ENCODE data around the gene ALKAL2.

The ALKAL2 gene

DNA sequence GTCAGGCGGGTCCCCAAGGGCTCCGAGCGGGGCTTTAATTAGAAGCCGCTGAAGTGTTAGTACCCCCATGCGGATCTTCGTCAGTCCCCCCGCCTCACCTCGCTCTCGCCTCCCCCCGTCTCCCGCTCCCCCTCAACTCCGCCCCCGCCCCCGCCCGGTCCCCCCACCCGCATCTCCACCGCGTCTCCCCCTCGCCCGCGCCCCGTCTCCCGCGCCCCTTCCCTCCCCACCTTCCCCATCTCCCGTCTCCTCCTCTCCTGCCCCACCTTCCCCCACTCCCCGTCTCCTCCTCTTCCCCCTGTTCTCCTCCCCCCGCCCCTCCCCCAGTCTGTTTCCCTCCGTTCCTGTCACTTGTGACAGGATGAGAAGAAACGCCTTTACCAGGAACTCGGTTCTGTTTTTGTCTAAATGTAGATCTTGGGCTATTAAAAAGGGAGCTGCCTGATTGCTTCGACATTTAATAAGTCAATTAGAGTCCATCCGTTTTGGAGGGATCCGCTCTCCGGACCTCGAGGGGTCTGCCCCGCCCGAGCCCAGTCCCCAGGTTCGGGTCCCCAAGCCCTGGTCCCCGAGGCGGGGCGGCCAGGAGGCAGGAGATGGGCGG, 969 bp upstream of the ALKAL2 start:
- Histone ChIP-seq H3K27ac (ENCODE audit: low read length) (no peak overlapping the region), H3K9me3 (ENCODE audit: control insufficient read depth, low read depth, low read length) (no peaks in the 10 kb centered on the region), H3K27me3 (ENCODE audit: control insufficient read depth, insufficient read depth, low read length) (peaks cover 59% of the 10 kb centered on the region), H3K4me1 (ENCODE audit: control insufficient read depth, low read depth, low read length) (peaks cover 32% of the 10 kb centered on the region), H3K9ac (ENCODE audit: low read length) (no peak overlapping the region), H3K36me3 (ENCODE audit: control insufficient read depth, low read depth, low read length) (no peaks in the 10 kb centered on the region), H3K4me3 (ENCODE audit: low read length) (peak overlapping the region; percentile 68)

DNA sequence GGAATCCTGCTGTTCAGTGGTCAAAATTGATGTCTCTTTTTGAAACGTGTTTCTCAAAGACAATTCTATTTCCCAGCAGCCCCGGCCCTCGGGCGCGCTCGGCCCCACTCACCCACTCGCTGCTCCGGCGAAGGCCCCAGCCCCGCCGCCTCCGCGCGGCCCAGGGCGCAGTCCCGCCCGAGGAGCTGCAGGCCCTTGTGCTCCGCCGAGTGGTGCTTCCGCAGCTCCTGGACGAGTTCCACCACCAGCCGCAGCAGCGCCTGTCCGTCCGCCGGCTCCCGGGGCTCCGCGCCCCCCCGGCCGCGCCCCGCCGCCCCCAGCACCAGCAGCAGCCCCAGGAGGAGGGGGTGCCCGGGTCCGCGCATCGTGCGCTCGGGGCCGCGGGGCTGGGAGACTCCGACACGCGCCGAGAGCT, 413 bp downstream of the ALKAL2 start:
- peaks cover 59% of the 10 kb centered on the region for H3K27me3 ChIP-seq (ENCODE audit: control insufficient read depth, insufficient read depth, low read length)

DNA sequence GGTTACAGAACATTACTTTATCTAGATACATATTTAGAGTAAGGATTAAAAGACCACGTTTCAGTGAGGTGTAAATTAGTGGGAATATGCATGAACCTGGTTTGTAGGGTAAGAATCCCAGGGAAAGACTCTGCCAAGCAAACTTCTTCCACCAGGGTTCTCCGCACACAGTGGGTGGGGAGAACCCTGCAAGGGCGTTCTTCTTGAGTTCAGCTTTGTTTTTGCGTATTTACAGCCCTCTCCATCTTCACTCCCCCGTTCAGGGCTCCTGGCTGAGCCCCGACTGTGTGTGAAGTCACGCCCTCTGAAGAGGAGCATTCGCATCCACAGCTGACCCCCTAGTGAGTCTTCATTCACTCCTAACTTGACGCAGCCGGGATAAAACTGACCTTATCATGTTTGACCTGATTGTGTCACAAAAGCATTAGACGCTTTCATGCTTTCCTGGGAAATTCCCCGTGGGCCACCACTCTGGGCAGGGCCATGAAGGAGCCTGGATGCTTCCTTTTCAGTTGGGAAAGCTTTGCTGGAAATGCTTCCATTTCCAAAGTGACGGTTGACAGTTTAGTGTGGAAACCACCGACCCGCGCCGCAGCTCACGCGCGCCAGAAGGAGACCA, 1.0 kb downstream of the ALKAL2 start:
- no peaks in the 10 kb centered on the region for H3K9me3 ChIP-seq (ENCODE audit: control insufficient read depth, low read depth, low read length)
- peaks cover 59% of the 10 kb centered on the region for H3K27me3 ChIP-seq (ENCODE audit: control insufficient read depth, insufficient read depth, low read length)
- peak overlapping the region; percentile 41 for H3K4me3 ChIP-seq (ENCODE audit: low read length)
- peaks cover 11% of the 10 kb centered on the region for H3K36me3 ChIP-seq (ENCODE audit: control insufficient read depth, low read depth, low read length)
- H3K9ac ChIP-seq (ENCODE audit: low read length) = no peak overlapping the region
- H3K27ac ChIP-seq (ENCODE audit: low read length) = no peak overlapping the region
- H3K4me1 ChIP-seq (ENCODE audit: control insufficient read depth, low read depth, low read length) = peaks cover 40% of the 10 kb centered on the region

More for the DNA sequence above, 413 bp downstream of the ALKAL2 start:
- Histone ChIP-seq H3K4me1 (ENCODE audit: control insufficient read depth, low read depth, low read length) (peaks cover 40% of the 10 kb centered on the region), H3K9me3 (ENCODE audit: control insufficient read depth, low read depth, low read length) (no peaks in the 10 kb centered on the region), H3K9ac (ENCODE audit: low read length) (no peak overlapping the region), H3K36me3 (ENCODE audit: control insufficient read depth, low read depth, low read length) (peaks cover 5% of the 10 kb centered on the region), H3K4me3 (ENCODE audit: low read length) (peak overlapping the region; percentile 41), H3K27ac (ENCODE audit: low read length) (no peak overlapping the region)

DNA sequence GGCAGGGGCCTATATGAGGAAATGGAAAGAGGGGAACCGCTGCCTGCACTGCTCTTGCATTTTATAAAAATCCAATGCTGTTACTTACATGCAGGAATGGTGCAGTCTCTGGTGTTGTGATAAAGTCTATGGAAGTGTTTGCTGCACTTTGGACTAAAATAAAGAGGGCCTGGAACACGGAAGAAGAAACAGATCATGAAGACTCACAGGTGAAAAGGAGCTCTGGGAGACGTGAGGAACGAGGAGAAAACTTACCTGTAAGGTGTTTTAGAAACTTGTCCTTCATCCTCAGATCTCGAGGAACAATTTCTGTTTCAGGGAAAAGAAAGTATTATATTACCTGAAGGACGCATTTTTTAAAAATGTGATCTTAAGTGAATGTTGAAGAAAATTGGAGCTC, 1.9 kb downstream of the ALKAL2 start:
- peaks cover 40% of the 10 kb centered on the region for H3K4me1 ChIP-seq (ENCODE audit: control insufficient read depth, low read depth, low read length)
- peaks cover 18% of the 10 kb centered on the region for H3K36me3 ChIP-seq (ENCODE audit: control insufficient read depth, low read depth, low read length)
- H3K27ac ChIP-seq (ENCODE audit: low read length) = no peak overlapping the region
- H3K9me3 ChIP-seq (ENCODE audit: control insufficient read depth, low read depth, low read length) = no peaks in the 10 kb centered on the region
- no peak overlapping the region for H3K9ac ChIP-seq (ENCODE audit: low read length)
- no peak overlapping the region for H3K4me3 ChIP-seq (ENCODE audit: low read length)
- peaks cover 55% of the 10 kb centered on the region for H3K27me3 ChIP-seq (ENCODE audit: control insufficient read depth, insufficient read depth, low read length)

DNA sequence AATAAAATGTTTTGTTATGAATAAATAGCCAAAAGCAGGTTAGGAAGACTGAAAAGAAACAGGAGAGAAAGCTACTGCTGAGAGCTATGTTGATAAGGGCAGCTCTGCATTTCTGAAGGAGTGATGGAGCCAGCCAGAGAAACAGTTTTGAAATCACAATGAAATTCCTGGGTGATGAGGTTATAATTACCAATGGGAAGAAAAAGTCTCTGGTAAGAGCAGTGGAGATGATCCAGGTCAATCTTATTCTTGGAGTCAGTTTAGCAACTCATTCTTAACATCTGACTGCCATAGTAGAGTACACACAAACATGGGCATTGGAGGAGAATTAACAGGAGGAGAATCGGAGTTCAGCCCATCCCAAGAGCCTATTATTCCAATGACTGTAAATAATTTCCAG, 2.4 kb downstream of the ALKAL2 start:
- Histone ChIP-seq H3K27me3 (ENCODE audit: control insufficient read depth, insufficient read depth, low read length) (peaks cover 50% of the 10 kb centered on the region), H3K9me3 (ENCODE audit: control insufficient read depth, low read depth, low read length) (no peaks in the 10 kb centered on the region), H3K27ac (ENCODE audit: low read length) (no peak overlapping the region), H3K4me3 (ENCODE audit: low read length) (peak overlapping the region; percentile 5), H3K9ac (ENCODE audit: low read length) (no peak overlapping the region), H3K36me3 (ENCODE audit: control insufficient read depth, low read depth, low read length) (peaks cover 23% of the 10 kb centered on the region), H3K4me1 (ENCODE audit: control insufficient read depth, low read depth, low read length) (peaks cover 40% of the 10 kb centered on the region)

DNA sequence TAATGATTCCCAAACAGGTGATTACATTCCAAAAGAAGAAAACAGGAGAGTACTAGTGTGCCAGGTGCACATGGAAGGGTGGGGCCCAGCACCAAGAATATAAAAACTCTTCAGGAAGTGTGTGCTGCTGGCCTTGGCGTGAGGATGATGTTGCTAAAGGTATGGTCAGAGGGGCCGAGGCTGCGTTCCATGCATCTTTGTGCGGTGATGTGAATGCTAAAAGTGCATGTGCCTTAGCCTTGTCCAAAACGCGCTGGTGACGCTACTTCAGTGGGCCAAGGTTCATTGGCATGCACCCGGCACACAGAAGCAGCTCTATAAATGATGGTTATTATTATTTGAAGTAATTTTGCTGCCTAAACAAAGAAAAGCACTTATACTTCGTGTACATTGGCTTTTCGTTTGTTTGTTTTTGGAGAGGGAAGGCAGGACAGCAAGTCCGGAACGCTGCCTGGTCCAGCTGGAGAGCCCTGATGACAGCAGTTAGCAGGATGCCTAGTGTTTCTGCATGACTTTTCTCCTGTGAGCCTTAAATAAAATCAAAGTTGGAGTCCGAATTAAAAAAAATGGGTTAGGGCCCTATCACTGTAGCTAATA, 2.9 kb downstream of the ALKAL2 start:
- peaks cover 27% of the 10 kb centered on the region for H3K36me3 ChIP-seq (ENCODE audit: control insufficient read depth, low read depth, low read length)
- peaks cover 44% of the 10 kb centered on the region for H3K27me3 ChIP-seq (ENCODE audit: control insufficient read depth, insufficient read depth, low read length)
- H3K4me1 ChIP-seq (ENCODE audit: control insufficient read depth, low read depth, low read length) = peaks cover 40% of the 10 kb centered on the region
- no peak overlapping the region for H3K9ac ChIP-seq (ENCODE audit: low read length)
- H3K4me3 ChIP-seq (ENCODE audit: low read length) = peak overlapping the region; percentile 5
- H3K27ac ChIP-seq (ENCODE audit: low read length) = no peak overlapping the region
- H3K9me3 ChIP-seq (ENCODE audit: control insufficient read depth, low read depth, low read length) = no peaks in the 10 kb centered on the region

DNA sequence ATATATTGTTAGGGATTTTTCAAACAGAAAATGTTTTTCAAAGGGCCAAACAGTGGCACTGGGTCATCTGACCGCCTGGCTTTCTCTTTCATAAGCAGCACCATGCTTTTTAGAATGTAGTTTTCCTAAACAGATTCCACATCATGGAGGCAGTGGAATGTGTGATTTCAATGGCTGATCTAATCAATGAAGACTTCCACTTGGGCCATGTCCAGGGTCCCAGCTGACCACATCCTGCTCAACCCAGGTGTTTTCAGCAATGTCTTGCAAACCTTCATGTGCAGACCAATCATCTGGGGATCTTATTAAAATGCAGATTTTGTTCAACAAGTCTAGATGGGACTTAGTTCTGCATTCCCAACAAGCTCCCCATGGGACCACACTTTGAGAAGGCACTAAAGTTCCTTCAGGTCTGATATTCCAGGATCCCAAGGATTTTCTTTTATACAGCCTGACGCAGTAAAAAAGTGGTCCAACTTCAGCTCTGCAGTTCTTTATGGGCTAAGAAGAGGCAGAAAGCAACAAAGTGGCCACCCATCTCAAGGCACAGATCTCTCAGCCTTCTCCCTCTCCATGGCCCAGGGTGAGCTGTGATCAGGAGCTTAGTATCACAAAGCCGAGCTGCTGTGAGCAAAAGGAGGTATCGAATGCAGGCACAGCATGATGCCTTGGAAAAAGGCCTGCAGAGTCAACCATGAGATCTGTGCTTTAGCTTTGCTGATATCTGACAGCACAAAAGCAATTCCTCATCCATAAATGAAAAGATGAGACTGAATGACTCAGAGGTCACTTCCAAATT, 3.7 kb downstream of the ALKAL2 start:
- Histone ChIP-seq H3K9me3 (ENCODE audit: control insufficient read depth, low read depth, low read length) (no peaks in the 10 kb centered on the region), H3K4me3 (ENCODE audit: low read length) (no peak overlapping the region), H3K9ac (ENCODE audit: low read length) (no peak overlapping the region), H3K27ac (ENCODE audit: low read length) (no peak overlapping the region), H3K27me3 (ENCODE audit: control insufficient read depth, insufficient read depth, low read length) (peaks cover 36% of the 10 kb centered on the region), H3K36me3 (ENCODE audit: control insufficient read depth, low read depth, low read length) (peaks cover 35% of the 10 kb centered on the region), H3K4me1 (ENCODE audit: control insufficient read depth, low read depth, low read length) (peaks cover 40% of the 10 kb centered on the region)

DNA sequence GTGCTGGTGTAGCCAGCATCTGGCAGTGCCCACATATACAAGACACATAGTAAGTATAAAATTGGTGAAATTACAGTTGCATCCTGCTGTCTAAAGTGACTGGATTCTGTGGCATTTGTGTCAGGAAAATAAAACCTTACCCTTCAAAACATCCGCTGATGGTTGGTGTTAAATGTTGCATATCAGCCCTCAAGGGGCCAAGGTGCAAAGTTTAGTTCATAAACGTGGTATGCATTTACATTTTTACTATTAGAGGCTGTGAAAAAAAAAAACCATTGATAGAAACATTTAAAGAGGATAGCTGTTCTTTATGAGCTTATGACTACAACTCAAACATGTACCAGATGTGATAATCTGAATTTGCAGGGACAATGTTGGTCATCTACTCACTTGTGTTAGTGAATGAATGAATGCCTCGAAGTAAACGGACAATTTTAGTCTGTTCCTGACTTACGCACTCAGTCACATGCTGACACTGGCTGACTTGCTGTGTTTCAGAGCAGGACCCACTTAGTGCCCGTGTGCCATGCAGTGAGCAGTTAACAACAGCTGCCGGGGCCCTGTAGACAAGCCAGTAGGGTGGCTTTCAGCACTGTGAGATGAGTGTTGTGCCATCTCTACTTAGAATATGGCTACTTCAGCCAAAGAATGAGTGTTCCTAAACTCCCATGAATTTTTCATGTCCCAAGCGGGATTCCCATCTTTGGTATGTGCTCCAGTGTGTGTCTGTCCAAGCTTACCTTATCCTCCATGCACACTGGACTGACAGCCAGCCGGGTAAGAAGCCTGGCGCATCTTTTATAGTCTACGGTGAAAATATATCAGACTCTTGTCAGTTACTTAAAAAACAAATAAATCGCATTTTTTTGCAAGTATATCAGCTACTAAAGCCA, 5.3 kb downstream of the ALKAL2 start:
- H3K36me3 ChIP-seq (ENCODE audit: control insufficient read depth, low read depth, low read length) = peaks cover 50% of the 10 kb centered on the region
- H3K27ac ChIP-seq (ENCODE audit: low read length) = no peak overlapping the region

DNA sequence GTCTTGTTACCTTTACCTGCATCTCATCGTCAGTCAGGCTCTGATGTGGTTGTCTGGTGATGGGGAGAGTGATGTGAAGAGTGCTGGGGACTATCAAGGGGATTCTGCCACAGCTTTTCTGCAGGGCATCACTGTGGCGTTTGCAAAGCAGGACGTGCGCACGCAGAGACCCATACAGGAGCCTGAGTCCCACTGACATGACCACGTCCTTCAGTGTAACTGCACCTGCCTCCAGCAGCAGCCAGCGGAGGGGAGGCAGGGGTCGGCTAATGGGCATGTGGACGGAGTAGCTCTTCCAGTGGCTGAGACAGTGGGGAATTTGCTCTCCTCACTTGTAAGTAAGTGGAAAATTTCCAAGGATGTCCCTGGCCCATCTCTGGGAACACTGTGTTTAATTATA, 6.5 kb downstream of the ALKAL2 start:
- no peak overlapping the region for H3K4me3 ChIP-seq (ENCODE audit: low read length)
- H3K27me3 ChIP-seq (ENCODE audit: control insufficient read depth, insufficient read depth, low read length) = peaks cover 14% of the 10 kb centered on the region
- no peak overlapping the region for H3K27ac ChIP-seq (ENCODE audit: low read length)
- peaks cover 62% of the 10 kb centered on the region for H3K36me3 ChIP-seq (ENCODE audit: control insufficient read depth, low read depth, low read length)
- no peak overlapping the region for H3K9ac ChIP-seq (ENCODE audit: low read length)
- peaks cover 33% of the 10 kb centered on the region for H3K4me1 ChIP-seq (ENCODE audit: control insufficient read depth, low read depth, low read length)
- H3K9me3 ChIP-seq (ENCODE audit: control insufficient read depth, low read depth, low read length) = no peaks in the 10 kb centered on the region

More for the DNA sequence above, 5.3 kb downstream of the ALKAL2 start:
- Histone ChIP-seq H3K4me3 (ENCODE audit: low read length) (no peak overlapping the region), H3K9ac (ENCODE audit: low read length) (no peak overlapping the region), H3K27me3 (ENCODE audit: control insufficient read depth, insufficient read depth, low read length) (peaks cover 26% of the 10 kb centered on the region), H3K4me1 (ENCODE audit: control insufficient read depth, low read depth, low read length) (peaks cover 40% of the 10 kb centered on the region), H3K9me3 (ENCODE audit: control insufficient read depth, low read depth, low read length) (no peaks in the 10 kb centered on the region)

DNA sequence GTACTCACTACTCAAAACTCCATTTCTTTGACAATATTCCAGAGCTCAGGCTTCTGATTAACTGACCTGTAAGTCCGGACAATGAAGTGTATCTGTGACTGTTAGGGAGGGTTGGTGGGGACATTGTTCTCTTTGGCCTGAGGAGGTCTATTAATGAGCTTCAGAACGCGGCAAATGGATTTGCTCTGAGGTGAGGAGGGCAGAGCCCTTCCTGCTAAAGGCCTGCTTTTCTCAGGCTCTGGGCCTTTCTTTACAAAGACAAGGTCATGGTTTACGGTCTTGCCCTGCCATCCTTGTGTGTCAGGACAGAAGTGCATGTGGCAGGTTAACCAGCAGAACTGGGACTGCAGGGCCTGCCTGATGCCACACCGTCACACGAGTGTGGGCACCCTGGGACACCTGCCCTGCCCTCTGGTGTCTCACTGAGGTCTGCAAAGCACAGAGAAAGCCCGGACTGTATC, 7.2 kb downstream of the ALKAL2 start:
- no peak overlapping the region for H3K4me3 ChIP-seq (ENCODE audit: low read length)
- peaks cover 7% of the 10 kb centered on the region for H3K27me3 ChIP-seq (ENCODE audit: control insufficient read depth, insufficient read depth, low read length)
- H3K4me1 ChIP-seq (ENCODE audit: control insufficient read depth, low read depth, low read length) = peaks cover 26% of the 10 kb centered on the region
- H3K9ac ChIP-seq (ENCODE audit: low read length) = no peak overlapping the region
- no peaks in the 10 kb centered on the region for H3K9me3 ChIP-seq (ENCODE audit: control insufficient read depth, low read depth, low read length)
- H3K36me3 ChIP-seq (ENCODE audit: control insufficient read depth, low read depth, low read length) = peaks cover 69% of the 10 kb centered on the region
- no peak overlapping the region for H3K27ac ChIP-seq (ENCODE audit: low read length)

Measured in iPS-18a (cell line).